Panc1 (cell line): ENCODE data around the gene SUZ12.
"Not testable (repeated sequence)": the region's sequence is repeated elsewhere in the genome, so short reads cannot be mapped to it uniquely, and the experiment has no call there.

Experiments used
- POLR2AphosphoS5 ChIP-seq: IDR thresholded peaks from 2 replicates; pipeline ENCODE4 v1.6.1; 2012; ENCODE audit warnings: mild to moderate bottlenecking, low read depth, low read length, moderate library complexity
- TF ChIP-seq, protein P1 (sequence below): fragments of 450-650 bp; IDR thresholded peaks from 2 replicates; pipeline ENCODE4 v1.5.1; 2017; ENCODE audit warnings: mild to moderate bottlenecking
- TF ChIP-seq, protein P2 (sequence below), 2 experiments: IDR thresholded peaks; 2 replicates each; pipeline ENCODE4 v1.6.1; 2011 to 2012; ENCODE audit warnings: low read depth in 2 of 2, control low read depth in 1 of 2, low read length in 1 of 2, mild to moderate bottlenecking in 1 of 2, moderate library complexity in 1 of 2; ENCODE audit not compliant: insufficient read depth in 1 of 2

DNA sequence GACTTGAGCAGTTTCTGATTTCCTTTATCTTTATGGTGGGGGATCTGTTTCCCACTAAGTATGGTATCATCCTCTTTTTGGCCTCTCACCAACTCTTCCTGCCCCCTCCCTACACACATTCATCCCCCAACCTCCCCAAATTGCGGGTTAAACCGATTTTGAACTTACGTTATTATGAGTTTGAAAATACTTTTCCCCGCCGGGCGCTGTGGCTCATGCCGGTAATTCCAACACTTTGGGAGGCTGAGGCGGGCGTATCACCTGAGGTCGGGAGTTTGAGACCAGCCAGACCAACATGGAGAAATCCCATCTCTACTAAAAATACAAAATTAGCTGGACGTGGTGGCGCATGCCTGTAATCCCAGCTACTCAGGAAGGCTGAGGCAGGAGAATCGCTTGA is 19.1 kb upstream of the SUZ12 start:
- TF ChIP-seq, protein P1, sequence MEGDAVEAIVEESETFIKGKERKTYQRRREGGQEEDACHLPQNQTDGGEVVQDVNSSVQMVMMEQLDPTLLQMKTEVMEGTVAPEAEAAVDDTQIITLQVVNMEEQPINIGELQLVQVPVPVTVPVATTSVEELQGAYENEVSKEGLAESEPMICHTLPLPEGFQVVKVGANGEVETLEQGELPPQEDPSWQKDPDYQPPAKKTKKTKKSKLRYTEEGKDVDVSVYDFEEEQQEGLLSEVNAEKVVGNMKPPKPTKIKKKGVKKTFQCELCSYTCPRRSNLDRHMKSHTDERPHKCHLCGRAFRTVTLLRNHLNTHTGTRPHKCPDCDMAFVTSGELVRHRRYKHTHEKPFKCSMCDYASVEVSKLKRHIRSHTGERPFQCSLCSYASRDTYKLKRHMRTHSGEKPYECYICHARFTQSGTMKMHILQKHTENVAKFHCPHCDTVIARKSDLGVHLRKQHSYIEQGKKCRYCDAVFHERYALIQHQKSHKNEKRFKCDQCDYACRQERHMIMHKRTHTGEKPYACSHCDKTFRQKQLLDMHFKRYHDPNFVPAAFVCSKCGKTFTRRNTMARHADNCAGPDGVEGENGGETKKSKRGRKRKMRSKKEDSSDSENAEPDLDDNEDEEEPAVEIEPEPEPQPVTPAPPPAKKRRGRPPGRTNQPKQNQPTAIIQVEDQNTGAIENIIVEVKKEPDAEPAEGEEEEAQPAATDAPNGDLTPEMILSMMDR = not testable (repeated sequence)
- not testable (repeated sequence) for TF ChIP-seq POLR2AphosphoS5
- TF ChIP-seq, protein P2, sequence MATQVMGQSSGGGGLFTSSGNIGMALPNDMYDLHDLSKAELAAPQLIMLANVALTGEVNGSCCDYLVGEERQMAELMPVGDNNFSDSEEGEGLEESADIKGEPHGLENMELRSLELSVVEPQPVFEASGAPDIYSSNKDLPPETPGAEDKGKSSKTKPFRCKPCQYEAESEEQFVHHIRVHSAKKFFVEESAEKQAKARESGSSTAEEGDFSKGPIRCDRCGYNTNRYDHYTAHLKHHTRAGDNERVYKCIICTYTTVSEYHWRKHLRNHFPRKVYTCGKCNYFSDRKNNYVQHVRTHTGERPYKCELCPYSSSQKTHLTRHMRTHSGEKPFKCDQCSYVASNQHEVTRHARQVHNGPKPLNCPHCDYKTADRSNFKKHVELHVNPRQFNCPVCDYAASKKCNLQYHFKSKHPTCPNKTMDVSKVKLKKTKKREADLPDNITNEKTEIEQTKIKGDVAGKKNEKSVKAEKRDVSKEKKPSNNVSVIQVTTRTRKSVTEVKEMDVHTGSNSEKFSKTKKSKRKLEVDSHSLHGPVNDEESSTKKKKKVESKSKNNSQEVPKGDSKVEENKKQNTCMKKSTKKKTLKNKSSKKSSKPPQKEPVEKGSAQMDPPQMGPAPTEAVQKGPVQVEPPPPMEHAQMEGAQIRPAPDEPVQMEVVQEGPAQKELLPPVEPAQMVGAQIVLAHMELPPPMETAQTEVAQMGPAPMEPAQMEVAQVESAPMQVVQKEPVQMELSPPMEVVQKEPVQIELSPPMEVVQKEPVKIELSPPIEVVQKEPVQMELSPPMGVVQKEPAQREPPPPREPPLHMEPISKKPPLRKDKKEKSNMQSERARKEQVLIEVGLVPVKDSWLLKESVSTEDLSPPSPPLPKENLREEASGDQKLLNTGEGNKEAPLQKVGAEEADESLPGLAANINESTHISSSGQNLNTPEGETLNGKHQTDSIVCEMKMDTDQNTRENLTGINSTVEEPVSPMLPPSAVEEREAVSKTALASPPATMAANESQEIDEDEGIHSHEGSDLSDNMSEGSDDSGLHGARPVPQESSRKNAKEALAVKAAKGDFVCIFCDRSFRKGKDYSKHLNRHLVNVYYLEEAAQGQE (IDR thresholded peaks at IDR 0.05; ENCODE audit: insufficient read depth in 1 of 2, low read depth in 2 of 2, low read length in 1 of 2) = not testable (repeated sequence)
